GM18873 (cell line): Measurements from ENCODE around the gene UCN3.
"Not testable (repeated sequence)": the region's sequence is repeated elsewhere in the genome, so short reads cannot be mapped to it uniquely, and the experiment has no call there.

Experiments
- ATAC-seq: cut with Tn5 transposase; IDR thresholded peaks from one replicate; pipeline ENCODE4 v1.9.1; 2021; ENCODE audit warnings: mild to moderate bottlenecking, moderate library complexity, moderate number of reproducible peaks; ENCODE audit not compliant: unreplicated experiment, low FRiP score

Gene UCN3

GRCh38 chr10:5402798-5403197 lies 38.0 kb downstream of the UCN3 start:
- no peak for ATAC-seq

DNA sequence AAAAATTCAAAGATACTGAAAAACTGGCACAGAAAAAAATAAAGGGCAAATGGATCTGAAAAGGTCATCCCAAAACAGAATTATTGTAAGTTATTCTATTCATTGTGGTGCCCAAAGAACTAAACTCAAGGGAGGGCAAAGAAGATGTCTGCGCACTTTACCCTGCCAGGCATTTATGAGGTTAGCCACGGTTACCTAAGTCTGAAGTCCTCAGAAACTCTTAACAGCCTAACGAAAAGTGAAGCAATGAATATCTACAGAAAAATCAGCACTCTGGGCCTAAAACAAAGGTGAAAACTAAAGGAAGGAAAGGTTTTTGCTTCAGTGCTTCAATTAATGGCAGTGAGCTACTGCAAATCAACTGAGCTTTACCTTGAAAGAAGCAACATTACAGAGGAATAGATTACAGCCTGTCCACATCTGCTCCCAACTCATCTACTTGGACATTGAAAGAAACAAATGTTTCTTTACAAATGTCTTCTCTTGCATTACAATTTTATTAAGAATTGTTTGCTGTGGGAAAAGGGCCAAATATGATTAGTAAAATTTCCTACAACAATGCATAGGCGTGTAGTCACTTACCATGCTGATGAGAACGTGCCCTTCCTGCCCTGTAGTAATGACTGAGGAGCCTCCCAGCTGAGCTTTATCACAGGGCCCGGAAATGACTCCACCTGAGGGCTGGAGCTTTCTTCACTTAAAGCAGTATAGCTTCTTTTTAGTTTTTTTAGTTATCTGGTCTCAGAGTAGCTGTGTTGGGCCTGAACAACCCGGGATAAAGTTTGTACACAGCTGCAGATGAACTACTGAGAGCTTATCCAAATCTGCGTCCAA lies 39.7 kb downstream of the UCN3 start, which contains the start of gene TUBAL3:
TUBAL3 (minus strand) TSS at position 621 of the 834 bp plus-strand sequence; CDS start at position 585, 36 bp downstream.
- no peak for ATAC-seq

DNA sequence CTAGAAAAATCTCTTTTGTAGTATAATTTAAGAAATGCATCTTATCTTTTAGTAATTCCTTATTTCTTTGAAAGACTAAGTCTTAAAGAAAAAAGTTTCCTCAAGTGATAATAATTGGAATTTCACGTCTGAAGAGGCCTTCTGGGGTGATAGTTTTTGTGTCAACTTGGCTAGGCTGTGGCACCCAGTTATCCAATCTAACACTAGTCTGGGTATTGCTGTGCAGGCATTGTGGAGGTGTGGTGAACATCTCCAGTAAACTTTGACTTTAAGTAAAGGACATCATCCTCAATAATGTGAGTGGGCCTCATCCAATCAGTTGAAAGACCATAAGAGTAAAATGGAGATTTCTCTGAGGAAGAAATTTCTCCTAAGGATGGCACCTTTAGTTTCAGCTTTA lies 42.2 kb downstream of the UCN3 start:
- ATAC-seq, result no peak

DNA sequence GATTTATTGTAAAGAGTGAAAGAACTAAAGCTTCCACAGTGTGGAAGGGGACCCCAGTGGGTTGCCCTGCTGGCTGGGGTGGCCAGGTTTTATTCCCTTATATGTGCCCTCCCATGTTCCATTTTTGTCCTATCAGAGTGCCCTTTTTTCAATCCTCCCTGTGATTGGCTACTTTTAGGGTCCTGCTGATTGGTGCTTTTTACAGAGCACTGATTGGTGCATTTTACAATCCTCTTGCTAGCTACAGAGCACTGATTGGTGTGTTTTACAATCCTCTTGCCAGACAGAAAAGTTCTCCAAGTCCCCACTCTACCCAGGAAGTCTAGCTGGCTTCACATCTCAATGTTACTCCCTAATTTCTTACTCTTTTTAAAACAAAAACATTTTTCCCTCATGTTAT lies 46.0 kb downstream of the UCN3 start:
- ATAC-seq, result not testable (repeated sequence)

DNA sequence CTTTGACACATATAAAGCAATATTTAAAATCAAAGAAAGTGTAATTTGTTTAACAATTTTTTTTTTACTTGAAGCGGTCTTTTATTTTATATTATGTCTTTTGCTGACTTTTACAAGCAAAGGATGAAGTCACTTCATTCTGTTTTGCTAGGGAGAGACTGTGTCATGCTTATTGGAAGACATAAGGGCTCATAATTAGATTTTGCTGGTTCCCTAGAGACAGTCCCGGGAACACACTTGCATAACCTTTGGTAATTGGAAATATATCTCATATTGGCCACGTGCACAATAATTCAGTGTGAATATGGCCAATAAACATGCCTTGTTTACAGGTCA lies 47.1 kb downstream of the UCN3 start:
- no peak for ATAC-seq

DNA sequence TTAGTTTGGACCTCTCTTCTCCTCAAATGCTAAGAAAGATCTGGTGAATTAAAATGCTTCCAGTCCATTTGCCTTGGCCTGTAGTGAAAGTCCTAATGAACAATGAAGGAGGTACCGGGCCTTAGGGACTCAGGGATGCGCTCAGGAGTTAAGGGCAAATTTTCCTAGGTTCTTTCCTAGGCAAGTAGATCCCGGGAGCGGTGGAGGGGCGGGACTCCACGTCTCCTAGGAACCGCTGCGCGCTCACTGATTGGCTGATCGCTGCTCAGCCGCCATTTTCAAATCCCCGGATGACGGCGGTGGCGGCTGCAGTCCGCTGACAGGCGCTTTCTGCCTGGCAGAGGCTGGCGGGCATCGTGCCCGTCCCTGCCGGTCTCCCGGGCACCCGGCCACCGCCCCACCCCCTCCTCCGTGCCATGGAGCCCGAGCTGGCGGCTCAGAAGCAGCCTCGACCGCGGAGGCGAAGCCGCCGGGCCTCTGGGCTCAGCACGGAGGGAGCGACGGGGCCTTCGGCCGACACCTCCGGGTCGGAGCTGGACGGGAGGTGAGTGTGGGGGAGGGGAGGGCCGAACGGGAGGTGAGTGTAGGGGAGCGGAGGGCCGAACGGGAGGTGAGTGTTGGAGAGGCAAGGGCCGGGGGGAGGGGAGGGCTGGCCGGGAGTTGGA lies 47.6 kb downstream of the UCN3 start, which contains the start of gene NET1:
NET1 (plus strand) TSS at position 281 of the 665 bp plus-strand sequence; CDS start at position 417, 136 bp downstream.
- ATAC-seq, result peak; percentile 95

DNA sequence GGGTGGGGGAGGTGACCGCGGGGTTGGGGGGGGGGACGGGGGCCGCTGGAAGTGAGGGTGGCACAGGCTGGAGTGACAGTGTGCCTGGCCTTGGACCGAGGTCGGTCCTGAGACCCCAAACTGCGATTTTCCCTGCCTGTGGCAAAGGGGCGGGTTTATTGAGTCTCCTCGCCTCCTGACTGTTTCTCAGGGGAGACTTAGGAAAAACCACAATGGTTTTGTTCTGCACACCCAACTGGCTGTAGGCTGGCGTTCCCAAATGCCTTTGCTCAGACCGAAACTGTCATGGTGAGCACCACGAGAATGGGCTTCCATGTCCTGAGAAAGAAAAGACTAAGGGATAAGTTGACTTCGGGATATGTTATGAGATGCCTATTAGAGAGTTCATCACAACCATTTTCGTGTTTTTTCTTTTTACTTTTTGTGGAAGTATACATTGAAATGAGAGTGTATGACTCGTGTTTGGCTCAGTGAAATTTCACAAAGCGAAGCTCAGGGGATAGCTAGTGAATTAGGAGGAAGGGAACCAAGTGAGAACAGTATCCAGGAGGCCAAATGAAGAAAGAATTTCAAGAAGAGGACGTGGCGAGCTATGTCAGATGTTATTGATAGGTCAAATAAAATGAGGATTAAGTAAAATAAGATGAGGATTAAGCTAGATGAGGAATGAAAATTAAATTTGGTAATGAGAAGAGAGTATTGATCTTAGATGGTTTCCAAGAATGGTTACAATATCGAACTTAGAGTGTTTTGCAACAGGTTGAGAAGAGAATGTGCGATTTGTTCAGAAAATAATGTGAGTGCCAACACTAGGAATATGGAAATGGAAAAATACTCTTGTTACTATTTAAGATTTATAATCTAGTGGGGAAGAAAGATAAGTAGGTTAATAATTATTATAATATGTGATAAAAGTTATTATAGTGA lies 48.5 kb downstream of the UCN3 start:
- ATAC-seq, result no peak

DNA sequence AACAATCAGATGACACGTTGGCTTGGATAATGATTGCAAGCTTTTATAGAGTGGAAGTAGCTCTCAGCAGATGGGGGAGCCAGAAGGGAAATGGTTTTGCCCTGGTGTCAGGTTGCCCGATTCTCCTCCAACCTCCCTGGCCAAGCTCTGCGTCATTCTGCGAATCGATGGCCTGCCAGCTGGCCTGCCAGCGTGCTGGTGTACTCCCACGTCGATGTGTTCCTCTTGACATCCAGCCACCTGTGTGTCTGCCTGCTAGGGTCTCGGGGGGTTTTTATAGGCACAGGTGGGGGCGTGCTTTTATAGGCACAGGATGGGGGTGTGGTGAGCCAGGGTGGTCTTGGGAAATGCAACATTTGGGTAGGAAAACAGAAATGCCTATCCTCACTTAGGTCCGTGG lies 52.2 kb downstream of the UCN3 start:
- ATAC-seq, result no peak

- no peak for ATAC-seq
These were observed 53.8 kb downstream of the UCN3 start for GRCh38 chr10:5418584-5418983.

GRCh38 chr10:5419466-5420094 lies 54.8 kb downstream of the UCN3 start:
- no peak for ATAC-seq

GRCh38 chr10:5423771-5424170 lies 59.0 kb downstream of the UCN3 start:
- no peak for ATAC-seq
